Fibroblast of lung (primary cell): ENCODE measurements around the gene WNT2B.

Experiments used
- CTCF ChIP-seq, 2 donors: IDR thresholded peaks in 1 of 2; conservative IDR thresholded peaks in 1 of 2; 1 replicate in 1 of 2; 2 replicates in 1 of 2; pipeline ENCODE4 v1.5.1; 2011 to 2012; ENCODE audit warnings: low read length in 2 of 2, control low read depth in 1 of 2, inconsistent platforms in 1 of 2, low read depth in 1 of 2, mild to moderate bottlenecking in 1 of 2
- EZH2 ChIP-seq: IDR thresholded peaks from 2 replicates; pipeline ENCODE4 v1.5.1; 2012; ENCODE audit warnings: low read length, control low read depth, mild to moderate bottlenecking; ENCODE audit errors: missing control alignments

- TF ChIP-seq CTCF (conservative IDR thresholded peaks at IDR 0.05 in 1 of 2, IDR thresholded peaks at IDR 0.05 in 1 of 2; ENCODE audit: low read depth in 1 of 2, low read length in 2 of 2) (no peak), EZH2 (no peak)
Measured at GRCh38 chr1:112515311-112516009, 6.7 kb downstream of the WNT2B start.
